ENCODE measurements around the gene SPATS2.
"Not testable (repeated sequence)": the region's sequence is repeated elsewhere in the genome, so short reads cannot be mapped to it uniquely, and the experiment has no call there.

The SPATS2 gene

DNA sequence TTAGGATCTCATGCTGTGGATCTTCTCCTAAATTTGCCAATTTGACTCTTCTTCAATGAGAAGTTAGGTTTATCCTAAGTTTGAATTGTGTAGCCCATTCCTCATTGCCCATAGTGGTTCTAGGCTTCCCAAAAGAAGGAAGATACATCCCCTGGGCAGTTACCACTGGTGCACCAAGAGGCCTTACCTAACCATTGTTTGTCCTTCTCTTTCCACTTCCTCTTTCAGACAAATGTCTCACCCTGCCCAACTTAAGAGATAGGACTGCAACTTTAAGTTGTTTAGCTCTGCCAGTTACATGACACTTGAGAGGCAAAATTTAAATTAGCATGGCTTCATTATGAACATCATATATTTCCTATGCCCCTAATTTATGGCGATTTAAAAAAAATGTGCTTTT lies 162.2 kb downstream of the SPATS2 start:
- Mint-ChIP-seq H3K27me3 (peaks cover 1% of the 10 kb centered on the region), H3K9me3 (no peaks in the 10 kb centered on the region), H3K27ac (no peak overlapping the region), H3K36me3 (peaks cover 13% of the 10 kb centered on the region), H3K4me1 (peaks cover 4% of the 10 kb centered on the region), H3K4me3 (no peak overlapping the region)
- ATAC-seq (ENCODE audit: low read depth) (peak; percentile 37), DNase-seq (ENCODE audit: low spot score in 2 of 2) (no peak)

DNA sequence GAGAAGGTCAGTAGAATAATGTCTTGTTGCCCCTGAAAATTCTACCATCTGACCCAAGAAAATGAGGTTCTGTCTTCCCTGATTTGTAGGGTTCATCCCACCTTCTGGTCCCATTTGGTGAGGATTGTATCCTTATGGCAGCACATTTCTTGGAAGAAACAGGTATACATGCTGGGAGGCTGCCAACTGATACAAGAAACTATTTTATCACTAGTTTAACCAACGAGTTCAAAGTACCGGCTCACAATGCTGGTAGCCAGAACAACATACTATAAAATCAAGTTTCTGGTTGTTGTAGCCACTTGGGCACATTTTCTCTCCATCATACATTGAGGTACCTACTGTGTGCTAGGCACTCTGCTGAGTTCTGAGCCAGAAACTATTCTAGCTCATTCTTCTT lies 164.5 kb downstream of the SPATS2 start:
- Mint-ChIP-seq H3K36me3 (no peaks in the 10 kb centered on the region), H3K27ac (no peak overlapping the region), H3K4me1 (peaks cover 7% of the 10 kb centered on the region), H3K27me3 (peaks cover 8% of the 10 kb centered on the region), H3K4me3 (no peak overlapping the region), H3K9me3 (no peaks in the 10 kb centered on the region)
- ATAC-seq (ENCODE audit: low read depth) (no peak), DNase-seq (ENCODE audit: low spot score in 2 of 2) (no peak)

DNA sequence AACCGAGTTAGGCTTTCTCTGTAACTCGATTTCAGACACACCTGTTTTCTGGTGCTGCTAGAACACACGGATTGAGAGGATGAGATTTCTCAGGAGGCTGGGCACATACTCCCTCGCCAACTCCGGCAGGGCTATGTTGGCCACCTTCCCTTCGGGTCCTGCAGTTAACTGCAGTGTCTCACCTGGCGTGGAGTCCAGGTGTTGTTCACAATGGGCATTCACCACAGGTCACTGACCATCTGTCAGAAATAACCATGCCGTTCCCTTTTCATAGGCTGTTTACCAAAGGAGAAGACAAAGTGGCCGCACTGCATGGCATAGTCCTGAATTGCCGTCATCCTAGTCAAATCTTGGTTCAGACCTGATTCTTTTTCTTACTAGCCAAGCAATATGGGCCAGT lies 166.1 kb downstream of the SPATS2 start:
- Mint-ChIP-seq H3K36me3 (no peaks in the 10 kb centered on the region), H3K4me3 (no peak overlapping the region), H3K27me3 (peaks cover 8% of the 10 kb centered on the region), H3K9me3 (no peaks in the 10 kb centered on the region), H3K4me1 (peaks cover 10% of the 10 kb centered on the region), H3K27ac (no peak overlapping the region)
- no peak for ATAC-seq (ENCODE audit: low read depth)
- DNase-seq (ENCODE audit: low spot score in 2 of 2), result no peak

DNA sequence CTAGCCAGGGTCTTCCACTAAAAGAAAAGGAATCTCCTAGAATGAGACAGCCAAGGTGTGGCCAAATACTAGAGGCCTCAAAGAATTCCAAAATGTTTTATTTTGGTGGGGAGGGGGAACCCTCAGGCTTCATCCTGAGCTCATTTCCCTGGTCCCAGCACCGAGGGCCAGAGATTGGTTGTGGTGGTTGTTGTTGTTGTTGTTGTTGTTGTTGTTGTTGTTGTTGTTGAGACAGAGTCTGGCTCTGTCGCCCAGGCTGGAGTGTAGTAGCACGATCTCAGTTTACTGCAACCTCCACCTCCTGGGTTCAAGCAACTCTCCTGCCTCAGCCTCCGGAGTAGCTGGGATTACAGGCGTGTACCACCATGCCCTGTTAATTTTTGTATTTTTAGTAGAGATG lies 166.9 kb downstream of the SPATS2 start:
- H3K36me3 Mint-ChIP-seq; H3K4me1 Mint-ChIP-seq; H3K9me3 Mint-ChIP-seq; H3K27me3 Mint-ChIP-seq; H3K4me3 Mint-ChIP-seq; DNase-seq (ENCODE audit: low spot score in 2 of 2); H3K27ac Mint-ChIP-seq; ATAC-seq (ENCODE audit: low read depth): not testable (repeated sequence)

DNA sequence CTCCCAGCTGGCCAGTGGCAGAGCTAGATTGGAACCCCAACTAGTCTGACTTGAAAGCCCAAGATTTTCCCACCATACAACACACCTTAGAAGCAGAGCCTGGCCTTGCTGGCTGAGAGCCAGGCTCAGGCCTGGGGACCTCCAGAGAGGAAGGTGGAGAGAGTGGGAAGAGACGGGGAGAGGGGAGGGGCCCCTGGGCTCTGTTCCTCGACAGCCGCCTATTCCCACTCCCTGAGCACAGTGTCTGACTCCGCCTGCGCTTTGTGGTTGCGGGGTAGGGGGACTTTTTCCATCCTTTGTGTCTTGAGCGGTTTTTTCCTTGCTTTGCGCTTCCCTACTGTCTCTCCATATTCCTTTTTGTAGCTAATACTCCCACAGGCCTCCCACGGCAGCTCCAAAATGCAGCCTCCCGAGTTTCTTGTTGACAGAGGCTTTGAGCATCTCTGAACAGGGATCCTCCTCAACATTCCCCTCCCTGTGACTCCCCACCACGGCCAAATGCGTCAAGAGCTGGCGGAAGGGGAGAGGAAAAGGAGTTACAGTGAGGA lies 167.5 kb downstream of the SPATS2 start:
- Mint-ChIP-seq H3K27ac (no peak overlapping the region), H3K36me3 (no peaks in the 10 kb centered on the region), H3K27me3 (peaks cover 8% of the 10 kb centered on the region), H3K4me1 (peaks cover 10% of the 10 kb centered on the region), H3K4me3 (no peak overlapping the region), H3K9me3 (no peaks in the 10 kb centered on the region)
- ATAC-seq (ENCODE audit: low read depth) (no peak), DNase-seq (ENCODE audit: low spot score in 2 of 2) (no peak)

DNA sequence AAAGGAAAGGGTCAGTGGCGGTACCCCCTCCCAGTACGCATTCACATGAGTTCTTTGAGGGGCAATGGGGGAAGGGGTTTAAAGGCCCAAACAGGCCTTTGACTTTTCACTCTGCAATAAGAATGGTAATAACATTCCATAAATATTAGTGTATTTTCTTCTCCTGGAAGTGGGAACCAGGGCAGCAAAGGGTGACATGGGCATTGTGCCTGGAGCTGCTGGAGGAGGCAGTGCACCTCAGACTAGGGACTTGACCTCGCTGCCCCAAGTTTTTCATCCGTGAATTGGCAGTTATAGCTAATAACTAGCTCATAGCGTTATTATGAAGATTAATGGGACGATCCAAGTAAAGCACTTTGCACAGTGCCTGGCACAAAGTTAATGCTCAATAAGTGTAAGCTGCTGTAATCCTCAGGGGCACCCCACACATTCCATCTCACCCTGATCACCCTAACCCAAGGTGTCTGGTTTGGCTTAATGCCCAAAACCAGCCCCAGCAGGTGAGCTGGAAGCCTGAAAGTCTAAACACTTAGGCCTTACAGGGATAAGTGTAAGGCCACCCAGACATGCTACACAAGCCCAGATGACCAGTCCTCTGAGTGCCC lies 168.8 kb downstream of the SPATS2 start:
- no peaks in the 10 kb centered on the region for H3K36me3 Mint-ChIP-seq
- no peak overlapping the region for H3K4me3 Mint-ChIP-seq
- ATAC-seq (ENCODE audit: low read depth), result no peak
- H3K27ac Mint-ChIP-seq, result peak overlapping the region; percentile 60
- no peak for DNase-seq (ENCODE audit: low spot score in 2 of 2)
- H3K9me3 Mint-ChIP-seq, result no peaks in the 10 kb centered on the region
- H3K4me1 Mint-ChIP-seq, result peaks cover 15% of the 10 kb centered on the region
- peaks cover 11% of the 10 kb centered on the region for H3K27me3 Mint-ChIP-seq

DNA sequence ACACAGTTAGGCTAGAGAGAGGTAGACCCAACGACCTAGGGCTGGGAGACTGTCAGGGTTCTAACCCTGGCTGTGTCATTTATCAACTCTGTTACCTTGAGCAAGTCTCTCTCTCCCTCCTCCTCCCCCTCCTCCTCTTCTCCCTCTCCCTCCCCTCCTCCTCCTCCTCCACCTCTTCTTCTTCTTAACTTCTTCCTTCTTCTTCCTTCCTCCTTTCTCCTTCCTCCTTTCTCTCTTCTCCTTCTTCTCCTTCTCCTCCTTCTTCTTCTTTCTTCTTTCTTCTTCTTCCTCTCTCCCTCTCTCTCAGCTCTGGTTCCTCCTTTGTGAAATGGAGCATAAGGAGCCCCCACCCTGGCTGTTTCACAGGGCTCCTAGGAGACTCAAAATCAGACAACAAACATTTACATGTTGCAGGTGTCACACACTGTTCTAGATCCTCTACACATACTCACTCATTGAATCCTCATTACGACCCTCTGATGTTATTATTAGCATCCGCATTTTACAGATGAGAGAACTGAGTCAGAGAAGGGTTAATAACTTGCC lies 169.3 kb downstream of the SPATS2 start:
- H3K27ac Mint-ChIP-seq, result peak overlapping the region; percentile 60
- no peak for DNase-seq (ENCODE audit: low spot score in 2 of 2)
- peak; percentile 48 for ATAC-seq (ENCODE audit: low read depth)
- H3K9me3 Mint-ChIP-seq, result no peaks in the 10 kb centered on the region
- peaks cover 14% of the 10 kb centered on the region for H3K27me3 Mint-ChIP-seq
- peaks cover 20% of the 10 kb centered on the region for H3K4me1 Mint-ChIP-seq
- H3K36me3 Mint-ChIP-seq, result no peaks in the 10 kb centered on the region
- H3K4me3 Mint-ChIP-seq, result no peak overlapping the region

DNA sequence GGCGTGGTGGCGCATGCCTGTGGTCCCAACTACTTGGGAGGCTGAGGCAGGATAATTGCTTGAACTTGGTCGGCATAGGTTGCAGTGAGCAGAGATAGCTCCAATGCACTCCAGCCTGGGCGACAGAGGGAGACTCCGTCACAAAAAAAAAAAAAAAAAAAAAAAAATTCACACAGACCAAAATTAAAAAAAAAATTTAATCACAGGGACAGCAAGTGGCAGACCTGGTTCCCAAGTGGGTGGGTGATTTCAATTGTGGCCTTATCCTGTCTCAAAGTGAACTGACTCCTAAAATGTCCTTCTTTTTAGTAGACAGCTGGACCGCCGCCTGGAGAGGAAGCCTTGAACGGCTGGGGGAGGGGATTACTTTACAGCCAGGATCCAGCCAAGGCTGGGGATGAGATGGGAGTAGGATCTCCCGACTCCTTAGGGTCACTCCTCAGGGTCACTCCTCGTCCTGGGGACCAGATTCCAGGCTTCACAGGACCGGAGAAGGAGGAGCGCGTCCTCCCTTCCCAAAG lies 170.0 kb downstream of the SPATS2 start:
- DNase-seq (ENCODE audit: low spot score in 2 of 2) (no peak), ATAC-seq (ENCODE audit: low read depth) (no peak)
- Mint-ChIP-seq H3K27ac (no peak overlapping the region), H3K27me3 (peaks cover 14% of the 10 kb centered on the region), H3K36me3 (no peaks in the 10 kb centered on the region), H3K9me3 (no peaks in the 10 kb centered on the region), H3K4me3 (peak overlapping the region; percentile 83), H3K4me1 (peaks cover 23% of the 10 kb centered on the region)

DNA sequence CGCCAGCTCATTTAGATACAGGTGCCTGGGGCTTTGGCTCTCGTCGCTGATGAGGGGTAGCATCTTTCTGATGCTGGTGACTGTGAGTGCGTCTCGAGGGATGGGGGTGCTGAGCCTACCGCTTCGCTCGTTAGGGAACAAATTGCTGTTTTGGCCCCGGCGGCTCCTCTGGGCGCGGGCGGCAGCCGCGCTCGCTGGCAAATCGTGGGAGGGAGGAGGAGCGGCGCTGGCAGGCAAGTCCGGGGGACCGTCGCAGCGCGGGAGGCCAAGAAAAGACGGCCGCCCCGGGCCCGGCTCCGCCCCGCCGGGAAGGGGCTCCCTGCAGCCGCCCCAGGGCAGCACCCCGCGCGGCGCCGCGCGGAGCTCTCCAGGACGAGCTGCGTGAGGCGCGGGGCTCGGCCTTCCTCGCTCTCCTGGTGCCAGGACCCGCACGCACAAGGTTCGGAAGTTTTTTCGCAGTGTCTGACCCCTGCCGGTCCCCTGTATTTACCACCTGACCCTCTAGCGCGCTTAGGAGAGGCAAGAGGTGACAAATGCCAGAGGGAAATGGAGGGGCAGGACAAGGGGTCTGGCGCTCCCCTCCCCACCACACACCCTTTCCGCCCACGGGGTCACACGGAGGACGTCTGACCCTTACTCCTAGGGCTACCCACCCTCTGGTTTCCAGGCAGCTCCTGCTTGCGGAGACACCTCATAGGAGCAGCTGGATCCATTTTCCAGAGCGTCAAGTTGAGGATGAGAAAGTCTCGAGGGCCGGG lies 170.7 kb downstream of the SPATS2 start:
- Mint-ChIP-seq H3K4me1 (peaks cover 24% of the 10 kb centered on the region), H3K9me3 (no peaks in the 10 kb centered on the region), H3K4me3 (peak overlapping the region; percentile 83), H3K36me3 (no peaks in the 10 kb centered on the region), H3K27ac (no peak overlapping the region), H3K27me3 (peaks cover 14% of the 10 kb centered on the region)
- peak; percentile 15 for ATAC-seq (ENCODE audit: low read depth)
- peak in 1 of 2 donors; percentile 52 for DNase-seq (ENCODE audit: low spot score in 2 of 2)

DNA sequence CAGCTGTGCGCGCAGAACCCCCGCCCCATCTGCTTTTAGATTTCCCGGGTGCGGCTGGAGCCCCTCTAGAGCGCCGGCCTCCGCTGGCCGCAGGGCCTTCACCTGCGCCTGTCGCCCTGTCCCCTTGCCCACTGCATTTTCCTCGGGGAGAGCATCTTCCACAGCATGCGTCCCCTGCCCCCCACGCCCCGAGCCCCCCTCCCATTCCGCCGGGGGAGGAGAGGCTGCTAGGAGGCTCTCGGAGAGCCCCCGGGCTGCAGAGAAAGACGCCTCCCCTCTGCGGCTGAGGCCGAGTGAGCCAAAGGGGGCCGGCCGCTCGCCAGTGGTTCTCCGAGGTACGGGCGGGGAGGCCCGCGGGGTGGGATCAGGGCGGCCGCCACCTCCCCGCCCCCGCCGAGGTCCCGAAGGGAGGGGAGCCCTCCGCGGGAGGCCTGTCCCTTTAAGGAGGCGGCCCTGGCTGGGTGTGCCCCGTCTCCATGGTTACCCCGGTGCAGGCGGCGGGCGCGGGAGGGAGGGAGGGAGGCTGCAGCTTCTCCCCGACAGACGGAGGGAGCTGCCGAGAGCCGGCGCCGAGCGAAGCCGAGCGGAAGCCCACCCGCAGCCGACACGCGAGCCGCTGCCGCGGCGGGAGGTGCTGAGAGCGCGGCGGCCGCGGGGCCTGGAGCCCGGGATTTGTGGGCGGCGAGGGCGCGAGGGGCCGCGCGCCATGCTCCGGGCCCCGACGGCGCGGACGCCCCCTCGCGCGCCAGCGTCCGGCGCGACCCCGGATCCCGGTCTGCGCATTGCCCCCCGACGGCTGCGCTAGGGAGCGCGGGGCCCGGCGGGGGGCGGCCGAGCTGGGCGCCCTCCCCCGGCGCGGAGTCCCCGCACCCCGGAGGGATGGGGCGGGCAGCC lies 171.5 kb downstream of the SPATS2 start, which contains the start of gene KCNH3:
Gene KCNH3 (plus strand): TSS at position 521 of the 894 bp plus-strand sequence. CDS start 387 bp downstream, outside the sequence.
- H3K27ac Mint-ChIP-seq, result no peak within 1 kb of the TSS
- H3K36me3 Mint-ChIP-seq, result no peaks in the 10 kb centered on the region
- H3K4me3 Mint-ChIP-seq, result peak within 1 kb of the TSS; percentile 78
- DNase-seq (ENCODE audit: low spot score in 2 of 2) (peak; percentile 74 to 75), ATAC-seq (ENCODE audit: low read depth) (peak; percentile 78)
- peaks cover 24% of the 10 kb centered on the region for H3K4me1 Mint-ChIP-seq
- H3K9me3 Mint-ChIP-seq, result no peaks in the 10 kb centered on the region
- H3K27me3 Mint-ChIP-seq, result peaks cover 14% of the 10 kb centered on the region

DNA sequence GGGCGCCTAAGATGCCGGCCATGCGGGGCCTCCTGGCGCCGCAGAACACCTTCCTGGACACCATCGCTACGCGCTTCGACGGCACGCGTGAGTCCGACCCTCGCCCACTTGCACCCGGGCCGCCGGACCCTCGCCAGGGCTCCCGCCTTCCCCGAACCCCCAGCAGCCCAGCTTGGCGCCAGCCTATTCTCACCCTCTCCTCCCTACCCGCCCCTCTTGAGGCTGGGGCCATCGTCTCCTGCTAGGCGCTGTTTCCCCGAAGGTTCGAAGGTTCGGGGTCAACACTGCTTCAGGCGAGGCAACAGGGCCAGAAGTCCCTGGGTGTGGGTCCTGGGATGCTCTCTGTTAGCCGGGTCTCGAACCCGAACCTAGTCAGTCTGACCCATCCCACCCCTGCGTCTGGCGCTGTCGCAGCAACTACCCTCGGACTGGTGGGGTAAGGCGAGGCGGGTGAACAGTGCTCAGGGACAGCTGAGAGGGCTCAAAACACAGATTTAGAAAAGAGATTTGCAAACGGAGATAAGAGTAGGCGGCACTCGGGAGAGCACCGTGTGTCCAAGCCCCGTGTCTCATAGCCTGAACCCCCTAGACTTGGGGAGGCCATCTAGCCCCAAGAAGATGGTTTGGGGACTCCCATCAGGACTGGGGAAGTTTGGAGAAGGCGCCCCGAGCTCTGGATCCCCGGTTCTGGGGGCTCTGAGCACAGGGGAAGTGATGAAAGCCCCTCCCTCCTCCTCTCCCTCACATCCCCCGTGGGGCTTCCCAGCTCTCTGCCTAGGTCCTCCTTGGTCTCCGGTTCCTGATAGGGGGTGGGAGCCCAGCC lies 172.4 kb downstream of the SPATS2 start:
- peak overlapping the region; percentile 29 for H3K27ac Mint-ChIP-seq
- DNase-seq (ENCODE audit: low spot score in 2 of 2) (no peak), ATAC-seq (ENCODE audit: low read depth) (no peak)
- no peaks in the 10 kb centered on the region for H3K36me3 Mint-ChIP-seq
- no peaks in the 10 kb centered on the region for H3K9me3 Mint-ChIP-seq
- H3K4me1 Mint-ChIP-seq, result peaks cover 24% of the 10 kb centered on the region
- peak overlapping the region; percentile 73 for H3K4me3 Mint-ChIP-seq
- H3K27me3 Mint-ChIP-seq, result peaks cover 14% of the 10 kb centered on the region

DNA sequence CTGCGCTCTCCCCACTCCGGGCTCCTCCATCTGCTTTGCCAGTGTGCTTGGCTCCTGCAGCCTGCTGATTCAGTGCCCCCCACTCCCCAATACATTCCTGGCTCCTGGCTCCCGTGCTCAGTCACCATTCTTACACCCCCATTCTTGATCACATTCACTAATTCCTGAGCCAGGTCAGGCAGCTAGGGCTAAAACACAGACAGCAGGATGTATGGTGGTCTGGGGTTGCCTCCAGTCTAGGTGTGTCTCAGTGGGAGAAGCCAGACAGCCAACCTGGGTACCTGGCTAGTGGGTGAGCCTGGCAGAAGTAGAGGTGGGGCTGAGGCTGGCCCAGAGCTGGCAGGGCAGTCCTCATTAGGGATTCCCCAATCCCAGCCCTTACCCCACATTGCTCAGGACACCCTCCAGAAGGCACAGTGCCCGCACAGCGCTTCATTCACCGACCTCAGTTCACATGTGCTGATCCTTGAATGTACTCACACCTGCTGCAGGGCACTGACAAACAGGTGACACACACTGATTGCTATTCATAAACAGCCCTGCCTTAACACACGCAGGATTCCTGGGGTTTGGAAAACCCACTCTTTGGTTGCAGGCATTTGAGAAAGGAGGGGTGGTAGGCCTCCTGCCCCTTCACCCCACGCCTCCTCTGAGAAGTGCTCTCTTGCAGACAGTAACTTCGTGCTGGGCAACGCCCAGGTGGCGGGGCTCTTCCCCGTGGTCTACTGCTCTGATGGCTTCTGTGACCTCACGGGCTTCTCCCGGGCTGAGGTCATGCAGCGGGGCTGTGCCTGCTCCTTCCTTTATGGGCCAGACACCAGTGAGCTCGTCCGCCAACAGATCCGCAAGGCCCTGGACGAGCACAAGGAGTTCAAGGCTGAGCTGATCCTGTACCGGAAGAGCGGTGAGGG lies 173.2 kb downstream of the SPATS2 start:
- H3K4me1 Mint-ChIP-seq, result peaks cover 26% of the 10 kb centered on the region
- H3K27me3 Mint-ChIP-seq, result peaks cover 15% of the 10 kb centered on the region
- H3K36me3 Mint-ChIP-seq, result no peaks in the 10 kb centered on the region
- DNase-seq (ENCODE audit: low spot score in 2 of 2) (no peak), ATAC-seq (ENCODE audit: low read depth) (no peak)
- H3K4me3 Mint-ChIP-seq, result peak overlapping the region; percentile 59
- no peaks in the 10 kb centered on the region for H3K9me3 Mint-ChIP-seq
- peak overlapping the region; percentile 29 for H3K27ac Mint-ChIP-seq
